Eye (tissue), 1 donor: Measurements from ENCODE around the gene WDTC1.
A peak's percentile ranks its signal among the peaks of the same experiment; 100 is the strongest.
"Not testable (repeated sequence)": the region's sequence is repeated elsewhere in the genome, so short reads cannot be mapped to it uniquely, and the experiment has no call there.

Source experiments
- DNase-seq: peaks from one replicate; pipeline ENCODE4 v3.0.0-alpha.2; 2015

Gene WDTC1, protein sequence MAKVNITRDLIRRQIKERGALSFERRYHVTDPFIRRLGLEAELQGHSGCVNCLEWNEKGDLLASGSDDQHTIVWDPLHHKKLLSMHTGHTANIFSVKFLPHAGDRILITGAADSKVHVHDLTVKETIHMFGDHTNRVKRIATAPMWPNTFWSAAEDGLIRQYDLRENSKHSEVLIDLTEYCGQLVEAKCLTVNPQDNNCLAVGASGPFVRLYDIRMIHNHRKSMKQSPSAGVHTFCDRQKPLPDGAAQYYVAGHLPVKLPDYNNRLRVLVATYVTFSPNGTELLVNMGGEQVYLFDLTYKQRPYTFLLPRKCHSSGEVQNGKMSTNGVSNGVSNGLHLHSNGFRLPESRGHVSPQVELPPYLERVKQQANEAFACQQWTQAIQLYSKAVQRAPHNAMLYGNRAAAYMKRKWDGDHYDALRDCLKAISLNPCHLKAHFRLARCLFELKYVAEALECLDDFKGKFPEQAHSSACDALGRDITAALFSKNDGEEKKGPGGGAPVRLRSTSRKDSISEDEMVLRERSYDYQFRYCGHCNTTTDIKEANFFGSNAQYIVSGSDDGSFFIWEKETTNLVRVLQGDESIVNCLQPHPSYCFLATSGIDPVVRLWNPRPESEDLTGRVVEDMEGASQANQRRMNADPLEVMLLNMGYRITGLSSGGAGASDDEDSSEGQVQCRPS

DNA sequence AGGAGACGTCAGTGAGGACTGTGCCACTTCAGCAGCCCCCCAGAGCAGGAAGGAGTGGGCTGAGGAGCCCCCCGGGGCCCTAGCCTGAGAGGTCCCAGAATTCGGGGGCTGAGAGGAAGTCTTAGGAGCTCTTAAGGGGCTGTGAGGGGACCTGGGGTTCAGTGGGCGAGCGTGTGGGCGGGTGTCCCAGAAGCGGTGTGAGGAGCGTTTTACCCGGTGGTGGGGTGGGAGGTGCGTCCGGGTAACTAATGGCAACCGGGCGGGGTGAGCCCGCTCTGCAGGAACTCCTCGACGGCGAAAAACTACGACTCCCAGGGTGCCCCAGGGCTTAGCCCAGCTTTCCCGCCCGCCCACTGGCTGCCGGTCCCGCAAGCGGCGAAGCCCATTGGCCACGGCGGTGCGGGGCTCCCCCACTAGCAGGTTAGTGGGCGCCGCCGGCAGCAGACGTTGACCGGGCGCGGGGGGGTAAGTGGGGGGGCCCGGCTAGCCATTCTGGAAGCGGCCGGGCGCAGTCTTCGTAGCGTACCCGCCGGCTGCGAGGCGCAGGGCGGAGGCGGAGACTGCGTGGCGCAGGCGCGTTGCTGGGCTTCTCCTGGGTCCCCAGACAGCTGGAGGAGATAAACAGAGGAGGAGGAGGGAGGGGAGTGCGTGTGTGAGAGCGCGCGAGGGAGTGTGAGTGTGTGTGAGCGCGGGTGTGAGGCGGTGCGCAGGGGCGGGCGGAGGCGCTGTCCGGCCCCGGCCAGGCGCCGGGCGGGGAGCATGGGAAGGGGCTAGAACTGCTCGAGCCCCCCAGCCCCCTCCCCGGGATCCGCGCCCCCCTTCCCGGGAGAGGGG, at the start of gene WDTC1:
WDTC1 (plus strand) TSS at position 584 of the 834 bp plus-strand sequence. CDS start 26,423 bp downstream, outside the sequence.
- peak; percentile 98 for DNase-seq

DNA sequence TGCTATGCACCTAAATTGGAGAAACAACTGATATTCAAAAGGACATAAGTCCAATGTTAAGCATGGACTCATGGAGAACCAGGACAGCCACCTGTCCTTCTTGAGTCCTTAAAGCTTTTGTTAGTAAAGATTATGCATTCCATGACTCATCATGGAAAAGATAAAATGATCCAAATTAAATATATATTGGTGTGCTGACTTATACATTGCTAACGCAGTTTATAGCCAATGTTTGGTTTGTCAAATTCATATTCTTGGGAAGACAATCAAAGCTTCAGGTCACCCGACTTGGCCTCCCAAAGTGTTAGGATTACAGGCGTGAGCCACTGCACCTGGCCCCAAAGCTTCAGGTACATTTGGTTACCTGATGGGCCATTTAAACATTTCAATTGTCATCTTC, 49.8 kb upstream of the WDTC1 start:
- not testable (repeated sequence) for DNase-seq

DNA sequence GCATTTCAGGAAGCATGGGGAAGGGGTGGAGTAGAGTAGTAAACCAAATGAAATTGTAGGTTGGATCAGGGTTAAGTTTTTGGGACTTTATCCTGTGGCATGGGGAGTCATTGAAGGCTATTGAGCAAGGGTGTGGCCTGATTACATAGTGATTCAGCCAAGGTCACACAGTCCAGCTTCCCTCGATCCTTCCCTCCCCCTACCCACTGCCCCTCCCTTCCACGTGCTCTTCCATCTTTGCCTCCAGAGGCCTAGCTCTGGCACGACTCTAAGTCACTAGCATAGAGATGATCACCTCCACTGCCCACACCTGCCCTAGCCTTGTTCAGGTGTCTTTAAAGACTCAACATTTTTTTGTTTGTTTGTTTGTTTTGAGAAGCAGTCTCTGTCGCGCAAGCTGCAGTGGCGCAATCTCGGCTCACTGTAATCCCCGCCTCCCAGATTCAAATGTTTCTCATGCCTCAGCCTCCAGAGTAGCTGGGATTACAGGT, 42.3 kb upstream of the WDTC1 start:
- no peak for DNase-seq

DNA sequence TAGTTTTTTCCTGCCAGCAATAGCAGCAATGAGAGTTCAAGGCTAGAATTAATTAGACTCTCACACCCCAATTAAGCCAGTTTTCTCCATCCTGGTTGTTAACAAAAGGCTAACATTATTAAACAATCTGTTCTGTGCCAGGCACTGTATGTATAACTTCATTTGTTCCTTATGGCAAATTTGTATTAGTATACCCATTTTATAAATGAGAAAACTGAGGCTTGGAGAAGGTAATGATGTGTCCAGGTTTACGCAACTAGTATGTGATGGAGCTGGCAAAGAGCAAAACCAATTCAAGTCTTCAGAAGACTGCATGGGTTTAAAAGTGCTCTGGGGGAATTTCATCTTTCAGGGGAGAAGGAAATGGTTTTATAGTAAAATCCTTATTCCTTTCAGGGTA, 41.2 kb upstream of the WDTC1 start:
- no peak for DNase-seq

DNA sequence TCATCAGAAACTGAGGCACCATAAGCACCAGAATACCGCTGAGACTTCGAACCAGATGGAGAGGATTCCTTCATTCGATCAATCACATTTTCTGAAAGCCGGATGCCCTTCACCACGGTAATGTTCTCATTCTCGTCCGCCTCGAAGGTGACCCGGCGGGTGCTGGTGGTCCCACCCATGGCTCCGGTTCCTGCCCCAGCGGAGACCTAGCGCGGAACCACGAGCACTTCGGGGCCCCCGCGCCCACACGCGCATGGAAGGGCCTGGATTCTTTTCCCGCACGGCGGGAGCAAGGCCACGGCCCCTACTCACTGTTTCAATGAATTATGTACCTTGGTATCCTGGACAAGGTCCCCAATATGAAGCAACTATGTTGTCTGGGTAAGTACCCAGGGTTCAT, 33.1 kb upstream of the WDTC1 start:
- no peak for DNase-seq

DNA sequence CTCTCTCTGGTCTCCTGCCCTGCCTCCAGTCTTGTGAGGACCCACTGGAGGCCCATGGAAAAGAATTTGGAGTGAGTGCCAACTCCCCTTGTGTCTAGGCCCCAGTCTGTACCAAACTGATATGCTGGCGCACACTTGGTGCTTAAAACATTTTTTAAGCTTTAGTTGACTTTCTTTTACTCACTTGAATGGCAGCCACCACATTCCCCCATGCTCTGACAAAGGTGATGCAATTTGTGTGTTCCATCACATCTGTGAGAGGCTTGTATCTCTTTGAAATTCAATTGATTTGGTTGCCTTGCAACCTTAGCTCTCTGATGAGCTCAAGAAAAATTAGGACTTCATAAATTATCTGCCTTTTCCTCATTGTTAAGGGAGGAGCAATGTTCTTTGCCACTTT, 30.5 kb upstream of the WDTC1 start:
- no peak for DNase-seq

DNA sequence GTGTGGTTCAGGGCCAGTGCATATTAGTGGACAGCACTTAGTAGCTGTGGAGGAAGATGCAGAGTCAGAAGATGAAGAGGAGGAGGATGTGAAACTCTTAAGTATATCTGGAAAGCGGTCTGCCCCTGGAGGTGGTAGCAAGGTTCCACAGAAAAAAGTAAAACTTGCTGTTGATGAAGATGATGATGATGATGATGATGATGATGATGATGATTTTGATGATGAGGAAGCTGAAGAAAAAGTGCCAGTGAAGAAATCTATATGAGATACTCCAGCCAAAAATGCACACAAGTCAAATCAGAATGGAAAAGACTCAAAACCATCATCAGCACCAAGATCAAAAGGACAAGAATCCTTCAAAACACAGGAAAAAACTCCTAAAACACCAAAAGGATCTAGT, 27.2 kb upstream of the WDTC1 start:
- DNase-seq, result not testable (repeated sequence)

DNA sequence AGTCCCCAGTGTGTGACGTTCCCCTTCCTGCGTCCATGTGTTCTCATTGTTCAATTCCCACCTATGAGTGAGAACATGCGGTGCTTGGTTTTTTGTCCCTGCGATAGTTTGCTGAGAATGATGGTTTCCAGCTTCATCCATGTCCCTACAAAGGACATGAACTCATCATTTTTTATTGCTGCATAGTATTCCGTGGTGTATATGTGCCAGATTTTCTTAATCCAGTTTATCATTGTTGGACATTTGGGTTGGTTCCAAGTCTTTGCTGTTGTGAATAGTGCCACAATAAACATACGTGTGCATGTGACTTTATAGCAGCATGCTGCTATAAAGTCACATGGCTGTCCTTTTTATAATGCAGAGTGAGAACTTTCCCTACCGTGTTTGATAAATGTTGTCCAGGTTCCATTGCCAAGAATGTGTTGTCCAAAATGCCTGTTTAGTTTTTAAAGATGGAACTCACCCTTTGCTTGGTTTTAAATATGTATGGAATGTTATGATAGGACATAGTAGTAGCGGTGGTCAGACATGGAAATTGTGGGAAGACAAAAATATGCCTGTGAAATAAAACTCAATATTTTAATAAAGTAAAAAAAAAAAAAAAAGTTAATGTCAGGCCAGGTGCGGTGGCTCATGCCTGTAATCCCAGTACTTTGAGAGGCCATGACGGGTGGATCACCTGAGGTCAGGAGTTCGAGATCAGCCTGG, 26.1 kb upstream of the WDTC1 start:
- DNase-seq, result not testable (repeated sequence)

DNA sequence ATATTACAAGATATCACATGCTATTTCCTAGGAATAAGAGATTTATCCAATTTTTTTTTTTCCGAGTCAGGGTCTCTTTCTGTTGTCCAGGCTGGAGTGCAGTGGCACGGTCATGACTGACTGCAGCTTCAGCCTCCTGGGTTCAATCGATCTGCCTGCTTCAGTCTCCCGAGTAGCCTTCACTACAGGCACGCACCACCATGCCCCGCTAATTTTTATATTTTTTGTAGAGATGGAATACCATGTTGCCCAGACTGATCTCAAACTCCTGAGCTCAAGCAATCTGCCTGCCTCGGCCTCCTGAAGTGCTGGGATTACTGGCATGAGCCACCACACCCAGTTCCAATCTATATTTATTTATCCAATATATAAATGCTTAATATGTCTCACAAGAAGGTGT, 18.0 kb upstream of the WDTC1 start:
- no peak for DNase-seq

DNA sequence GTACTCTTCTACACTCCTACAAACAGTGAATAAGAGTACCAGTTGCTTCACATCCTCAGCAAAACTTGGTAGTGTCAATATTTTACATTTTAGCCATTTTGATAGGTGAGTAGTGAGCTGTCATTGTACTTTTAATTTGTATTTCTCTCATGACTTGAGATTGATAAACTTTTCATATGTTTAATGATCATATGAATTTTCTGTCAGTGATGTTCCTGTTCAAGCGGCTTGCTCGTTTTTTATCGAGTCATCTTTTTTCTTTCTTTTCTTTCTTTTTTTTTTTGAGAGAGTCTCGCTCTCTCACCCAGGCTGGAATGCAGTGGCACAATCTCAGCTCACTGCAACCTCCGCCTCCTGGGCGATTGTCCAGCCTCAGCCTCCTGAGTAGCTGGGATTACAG, 17.0 kb upstream of the WDTC1 start:
- no peak for DNase-seq

DNA sequence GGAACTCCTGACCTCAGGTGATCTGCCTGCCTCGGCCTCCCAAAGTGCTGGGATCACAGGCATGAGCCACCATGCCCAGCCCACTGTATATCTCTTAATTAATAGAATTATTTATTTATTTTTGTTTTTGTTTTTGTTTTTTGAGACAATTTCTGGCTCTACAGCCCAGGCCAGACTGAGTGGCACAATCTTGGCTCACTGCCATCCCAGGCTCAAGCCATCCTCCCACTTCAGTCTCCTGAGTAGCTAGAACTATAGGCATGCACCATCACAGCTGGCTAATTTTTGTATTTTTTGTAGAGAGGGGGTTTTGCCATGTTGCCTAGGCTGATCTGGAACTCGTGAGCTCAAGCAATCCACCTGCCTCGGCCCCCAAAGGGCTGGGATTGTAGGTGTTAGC, 15.7 kb upstream of the WDTC1 start:
- no peak for DNase-seq

DNA sequence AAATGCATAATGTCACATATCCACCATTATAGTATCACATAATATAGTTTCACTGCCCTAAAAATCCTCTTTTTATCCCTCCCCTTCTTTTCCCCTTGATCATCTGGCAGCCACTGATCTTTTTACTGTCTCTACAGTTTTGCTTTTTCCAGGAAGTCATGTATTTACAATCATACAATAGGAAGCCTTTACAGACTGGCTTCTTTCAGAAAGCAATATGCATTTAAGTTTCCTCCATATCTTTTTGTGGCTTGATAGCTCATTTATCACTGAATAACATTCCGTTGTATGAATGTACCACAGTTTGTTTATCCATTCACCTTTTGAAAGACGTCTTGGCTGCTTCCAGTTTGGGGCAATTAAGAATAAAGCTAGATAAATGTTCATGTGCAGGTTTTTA, 14.3 kb upstream of the WDTC1 start:
- DNase-seq, result no peak

DNA sequence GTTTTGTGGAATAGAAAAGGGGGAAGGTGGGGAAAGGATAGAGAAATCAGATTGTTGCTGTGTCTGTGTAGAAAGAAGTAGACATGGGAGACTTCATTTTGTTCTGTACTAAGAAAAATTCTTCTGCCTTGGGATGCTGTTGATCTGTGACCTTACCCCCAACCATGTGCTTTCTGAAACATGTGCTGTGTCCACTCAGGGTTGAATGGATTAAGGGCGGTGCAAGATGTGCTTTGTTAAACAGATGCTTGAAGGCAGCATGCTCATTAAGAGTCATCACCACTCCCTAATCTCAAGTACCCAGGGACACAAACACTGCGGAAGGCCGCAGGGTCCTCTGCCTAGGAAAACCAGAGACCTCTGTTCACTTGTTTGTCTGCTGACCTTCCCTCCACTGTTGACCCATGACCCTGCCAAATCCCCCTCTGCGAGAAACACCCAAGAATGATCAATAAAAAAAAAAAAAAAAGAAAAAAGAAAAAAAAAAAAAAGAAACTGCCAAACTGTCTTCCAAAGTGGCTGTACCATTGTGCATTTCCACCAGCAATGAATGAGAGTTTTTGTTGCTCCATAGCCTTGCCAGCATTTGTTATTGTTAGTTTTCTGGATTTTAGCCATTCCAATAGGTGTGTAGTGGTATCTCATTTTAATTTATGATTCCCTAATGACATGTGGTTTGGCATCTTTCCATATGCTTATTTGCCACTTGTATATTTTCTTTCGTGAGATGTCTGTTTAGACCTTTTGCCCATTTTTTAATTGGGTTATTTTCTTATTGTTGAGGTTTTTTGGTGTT, 13.5 kb upstream of the WDTC1 start:
- DNase-seq, result not testable (repeated sequence)

DNA sequence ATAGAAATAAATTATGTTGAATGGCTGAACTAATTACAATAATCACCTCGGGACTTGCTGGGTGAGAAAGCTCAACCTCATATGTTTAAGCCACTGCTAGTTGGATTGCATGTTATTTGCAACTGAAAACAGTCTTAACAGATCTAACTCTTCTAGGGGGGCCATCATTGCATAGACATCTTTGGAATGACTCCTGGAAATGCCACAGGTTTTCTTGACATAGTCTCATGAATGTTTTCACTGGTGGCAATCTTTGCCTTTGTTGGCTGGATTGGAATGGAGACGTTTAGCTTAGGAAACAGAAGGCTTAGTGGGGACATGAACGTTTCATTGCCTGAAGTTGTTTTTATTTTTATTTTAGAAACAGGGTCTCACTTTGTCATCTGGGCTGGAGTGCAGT, 8.8 kb upstream of the WDTC1 start:
- DNase-seq, result no peak

DNA sequence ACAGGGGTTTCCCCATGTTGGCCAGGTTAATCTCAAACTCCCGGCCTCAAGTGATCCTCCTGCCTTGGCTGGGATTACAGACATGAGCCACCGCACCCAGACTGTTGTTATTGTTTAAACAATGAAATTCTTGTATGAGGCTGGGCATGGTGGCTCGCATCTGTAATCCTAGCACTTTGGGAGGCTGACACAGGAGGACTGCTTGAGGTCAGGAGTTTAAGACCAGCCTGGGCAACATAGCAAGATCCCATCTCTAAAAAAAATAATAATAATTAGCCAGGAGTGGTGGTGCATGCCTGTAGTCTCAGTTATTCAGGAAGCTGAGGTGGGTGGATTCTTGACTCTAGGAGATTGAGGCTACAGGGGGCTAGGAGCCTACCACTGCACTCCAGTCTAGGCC, 6.7 kb upstream of the WDTC1 start:
- DNase-seq, result no peak

DNA sequence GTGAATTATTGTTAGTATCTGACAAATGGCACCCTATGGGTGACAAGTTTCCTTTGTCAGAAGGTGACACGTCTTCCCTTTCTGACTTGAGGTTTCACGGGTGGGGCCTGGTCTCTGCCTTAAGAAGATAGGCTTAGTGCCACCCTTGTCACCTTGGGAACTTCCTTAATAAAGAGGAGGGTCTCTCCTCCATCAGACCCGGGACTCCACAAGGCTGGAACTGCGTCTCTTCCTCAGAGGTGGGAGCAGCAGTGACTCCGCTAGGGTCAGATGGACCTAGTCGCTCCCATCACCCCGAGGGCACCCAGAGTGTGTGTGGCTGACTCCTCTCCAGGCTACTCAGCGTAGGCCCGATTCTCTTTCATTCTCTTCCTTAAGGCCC, 774 bp upstream of the WDTC1 start:
- no peak for DNase-seq

DNA sequence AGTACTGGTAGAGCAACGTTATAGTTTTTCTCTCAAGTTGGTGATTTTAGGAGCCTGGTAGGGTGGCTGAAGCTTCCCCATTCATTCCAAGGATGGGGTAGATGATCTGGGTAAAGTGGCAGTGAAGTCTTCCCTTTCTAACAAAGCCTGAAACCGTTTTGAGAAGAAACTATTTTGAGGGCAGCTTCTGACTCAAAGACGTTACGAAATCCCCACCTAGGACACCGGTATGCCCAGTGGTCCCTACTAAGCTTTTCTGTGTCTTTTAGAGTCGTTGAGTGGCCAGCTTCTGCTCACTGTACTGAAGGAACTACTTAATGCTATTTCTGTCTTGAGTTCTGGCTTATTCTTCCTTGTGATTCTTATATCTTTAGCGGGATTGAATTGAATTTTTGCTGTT, 1.4 kb downstream of the WDTC1 start:
- DNase-seq, result no peak

DNA sequence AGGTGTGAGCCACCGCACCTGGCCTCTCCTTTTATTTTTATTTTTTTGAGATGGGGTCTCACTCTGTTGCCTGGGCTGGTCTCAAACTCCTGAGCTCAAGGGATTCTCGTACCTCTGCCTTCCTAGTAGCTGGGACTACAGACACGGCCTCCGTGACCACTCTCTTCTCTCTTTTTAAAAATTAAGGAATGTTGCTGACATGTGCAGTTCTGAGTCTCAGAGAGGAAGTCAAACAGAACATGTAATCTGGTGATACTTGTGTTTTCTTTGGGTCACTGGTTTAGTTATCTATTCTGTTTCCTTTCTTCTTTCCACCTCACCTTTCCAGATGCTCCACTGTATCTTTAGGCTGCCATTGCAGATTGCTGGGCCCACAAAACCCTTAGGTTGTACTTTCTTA, 2.7 kb downstream of the WDTC1 start:
- DNase-seq, result no peak

DNA sequence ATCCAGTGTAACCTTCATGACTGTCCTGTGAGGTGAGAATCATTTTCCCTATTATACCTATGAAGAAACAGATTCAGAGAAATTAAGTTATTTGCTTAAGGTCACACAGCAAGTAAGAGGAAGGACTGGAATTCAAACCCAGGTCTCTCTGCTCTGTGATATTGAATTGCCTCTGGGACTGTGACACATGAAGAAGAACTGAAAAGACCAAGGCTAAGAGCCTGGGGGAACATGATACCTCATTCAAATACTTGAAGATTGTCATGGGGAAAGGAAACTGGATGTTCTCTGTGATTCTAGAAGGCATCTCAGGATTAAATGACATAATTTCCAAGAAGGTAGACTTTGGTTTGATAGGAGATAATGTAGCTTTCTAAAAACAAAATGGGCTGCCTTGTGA, 3.6 kb downstream of the WDTC1 start:
- no peak for DNase-seq

DNA sequence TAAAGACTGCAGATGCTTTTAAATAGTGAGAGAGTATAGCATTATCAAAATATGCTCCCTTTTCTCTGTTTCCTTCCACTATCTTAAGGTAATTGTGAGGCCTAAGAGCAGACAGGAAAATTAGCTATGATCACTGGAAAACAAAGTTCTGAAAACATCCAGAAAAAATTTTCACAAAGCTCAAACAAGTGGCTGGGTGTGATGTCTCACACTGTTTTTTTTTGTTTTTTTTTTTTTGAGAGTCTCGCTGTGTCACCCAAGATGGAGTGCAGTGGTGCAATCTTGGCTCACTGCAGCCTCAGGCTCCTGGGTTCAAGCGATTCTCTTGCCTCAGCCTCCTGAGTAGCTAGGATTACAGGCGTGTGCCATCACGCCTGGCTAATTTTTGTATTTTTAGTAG, 7.2 kb downstream of the WDTC1 start:
- no peak for DNase-seq

DNA sequence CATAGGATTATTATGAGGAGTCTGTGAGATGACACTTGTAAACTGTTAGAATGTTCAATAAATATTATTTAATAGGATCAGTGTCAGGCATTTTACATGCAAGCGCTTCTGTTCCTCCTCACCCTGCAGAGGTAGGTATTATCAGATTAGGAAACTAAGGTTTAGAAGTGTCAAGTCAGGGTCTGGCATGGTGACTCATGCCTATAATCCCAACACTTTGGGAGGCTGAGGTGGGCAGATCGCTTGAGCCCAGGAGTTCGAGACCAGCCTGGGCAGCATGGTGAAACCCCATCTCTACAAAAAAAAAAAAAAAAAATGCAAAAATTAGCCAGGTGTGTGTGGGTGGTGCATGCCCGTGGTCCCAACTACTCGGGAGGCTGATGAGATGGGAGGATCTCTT, 9.2 kb downstream of the WDTC1 start:
- DNase-seq, result not testable (repeated sequence)

DNA sequence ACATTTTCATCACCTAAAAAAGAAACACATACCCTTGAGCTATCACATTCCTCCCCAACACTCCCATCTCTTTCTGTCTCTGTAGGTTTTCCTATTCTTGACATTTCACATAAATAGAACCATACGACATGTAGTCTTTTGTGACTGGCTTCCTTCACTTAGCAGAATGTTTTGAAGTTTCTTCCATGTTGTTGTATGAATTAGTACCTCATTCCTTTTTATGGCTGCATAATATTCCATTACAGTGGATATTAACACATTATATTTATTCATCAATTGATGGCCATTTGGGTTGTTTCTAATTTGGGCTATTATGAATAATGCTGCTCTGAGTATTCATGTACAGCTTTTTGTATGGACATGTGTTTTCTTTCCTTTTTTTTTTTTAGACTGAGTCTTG, 11.8 kb downstream of the WDTC1 start:
- no peak for DNase-seq
